WERI-Rb-1 (cell line): ENCODE results near the gene BTBD1.

Experiments
- DNase-seq: peaks from one replicate; pipeline ENCODE4 v3.0.0-alpha.2; 2020
- H3K27ac ChIP-seq: fragments of 250-450 bp; sonication (Bioruptor Pico); 2 replicates; pipeline ENCODE4 v1.5.1; 2020; ENCODE audit warnings: mild to moderate bottlenecking, moderate library complexity
- H3K27me3 ChIP-seq: fragments of 250-450 bp; sonication (Bioruptor Pico); 2 replicates; pipeline ENCODE4 v1.5.1; 2021; ENCODE audit warnings: mild to moderate bottlenecking, low read depth, moderate library complexity; ENCODE audit not compliant: insufficient read depth, severe bottlenecking
- H3K36me3 ChIP-seq: fragments of 250-450 bp; sonication (Bioruptor Pico); 2 replicates; pipeline ENCODE4 v1.5.1; 2020; ENCODE audit warnings: mild to moderate bottlenecking, moderate library complexity
- H3K4me3 ChIP-seq: 2 replicates; pipeline ENCODE4 v1.5.1; 2011; ENCODE audit warnings: low read depth, mild to moderate bottlenecking, control low read depth, low read length
- H3K9me3 ChIP-seq: fragments of 250-450 bp; sonication (Bioruptor Pico); 2 replicates; pipeline ENCODE4 v1.5.1; 2021; ENCODE audit warnings: mild to moderate bottlenecking, moderate library complexity; ENCODE audit not compliant: severe bottlenecking
- CTCF ChIP-seq: IDR thresholded peaks from 2 replicates; pipeline ENCODE4 v1.5.1; 2011; ENCODE audit warnings: low read depth, mild to moderate bottlenecking, control low read depth, inconsistent platforms, low read length

Gene BTBD1

GRCh38 chr15:83066034-83066733 is 868 bp downstream of the BTBD1 start:
- H3K36me3 ChIP-seq: peaks cover 39% of the 10 kb centered on the region
- DNase-seq: no peak
- H3K9me3 ChIP-seq: no peaks in the 10 kb centered on the region
- peak overlapping the region; percentile 93 for H3K4me3 ChIP-seq
- H3K27me3 ChIP-seq: no peaks in the 10 kb centered on the region
- TF ChIP-seq CTCF: no peak
- peak overlapping the region; percentile 91 for H3K27ac ChIP-seq

GRCh38 chr15:83065431-83065830 is 1.6 kb downstream of the BTBD1 start:
- no peak for TF ChIP-seq CTCF
- DNase-seq: no peak
- H3K9me3 ChIP-seq: no peaks in the 10 kb centered on the region
- H3K27ac ChIP-seq: no peak overlapping the region
- peak overlapping the region; percentile 93; the same call in 1 of the 2 replicates for H3K4me3 ChIP-seq
- H3K27me3 ChIP-seq: no peaks in the 10 kb centered on the region
- H3K36me3 ChIP-seq: peaks cover 42% of the 10 kb centered on the region

GRCh38 chr15:83064859-83065258 is 2.2 kb downstream of the BTBD1 start:
- no peaks in the 10 kb centered on the region for H3K27me3 ChIP-seq
- peaks cover 42% of the 10 kb centered on the region for H3K36me3 ChIP-seq
- no peak for DNase-seq
- no peak overlapping the region for H3K4me3 ChIP-seq
- TF ChIP-seq CTCF: no peak
- no peaks in the 10 kb centered on the region for H3K9me3 ChIP-seq
- no peak overlapping the region for H3K27ac ChIP-seq

- peaks cover 42% of the 10 kb centered on the region for H3K36me3 ChIP-seq
- no peaks in the 10 kb centered on the region for H3K27me3 ChIP-seq
- no peaks in the 10 kb centered on the region for H3K9me3 ChIP-seq
- DNase-seq: no peak
- no peak overlapping the region for H3K27ac ChIP-seq
- TF ChIP-seq CTCF: no peak
- H3K4me3 ChIP-seq: no peak overlapping the region
These were observed 3.5 kb downstream of the BTBD1 start for GRCh38 chr15:83063551-83063950.

- Histone ChIP-seq H3K27ac (no peak overlapping the region), H3K9me3 (no peaks in the 10 kb centered on the region), H3K4me3 (no peak overlapping the region), H3K27me3 (no peaks in the 10 kb centered on the region), H3K36me3 (peaks cover 42% of the 10 kb centered on the region)
- no peak for DNase-seq
- no peak for TF ChIP-seq CTCF
These were observed 4.3 kb downstream of the BTBD1 start for GRCh38 chr15:83062768-83063180.

GRCh38 chr15:83061680-83062079 is 5.4 kb downstream of the BTBD1 start:
- no peak for DNase-seq
- Histone ChIP-seq H3K9me3 (no peaks in the 10 kb centered on the region), H3K4me3 (no peak overlapping the region), H3K27ac (no peak overlapping the region), H3K27me3 (no peaks in the 10 kb centered on the region), H3K36me3 (peaks cover 39% of the 10 kb centered on the region)
- TF ChIP-seq CTCF: no peak
